GM19240 (cell line): ENCODE measurements around the gene MAGI1.
"Not testable (repeated sequence)": the region's sequence is repeated elsewhere in the genome, so short reads cannot be mapped to it uniquely, and the experiment has no call there.

Experiments used
- DNase-seq: peaks from one replicate; pipeline ENCODE4 v3.0.0; 2011; ENCODE audit warnings: low spot score; ENCODE audit not compliant: insufficient read length

MAGI1 gene

GRCh38 chr3:65877160-65877559 is 161.6 kb downstream of the MAGI1 start:
- DNase-seq, result no peak

GRCh38 chr3:65876028-65876420 is 162.7 kb downstream of the MAGI1 start:
- no peak for DNase-seq

GRCh38 chr3:65875393-65876027 is 163.2 kb downstream of the MAGI1 start:
- DNase-seq, result no peak

- DNase-seq, result no peak
These were observed 164.8 kb downstream of the MAGI1 start for GRCh38 chr3:65873869-65874268.

- no peak for DNase-seq
These were observed 165.7 kb downstream of the MAGI1 start for GRCh38 chr3:65873028-65873427.

GRCh38 chr3:65871305-65872141 is 167.2 kb downstream of the MAGI1 start:
- DNase-seq, result no peak

GRCh38 chr3:65869798-65870197 is 168.9 kb downstream of the MAGI1 start:
- DNase-seq, result no peak

GRCh38 chr3:65867463-65868210 is 171.1 kb downstream of the MAGI1 start:
- DNase-seq, result no peak

- DNase-seq, result no peak
These were observed 174.3 kb downstream of the MAGI1 start for GRCh38 chr3:65864357-65864904.

- DNase-seq, result no peak
These were observed 177.0 kb downstream of the MAGI1 start for GRCh38 chr3:65861718-65862117.

- not testable (repeated sequence) for DNase-seq
These were observed 179.1 kb downstream of the MAGI1 start for GRCh38 chr3:65859612-65860011.

- no peak for DNase-seq
These were observed 180.0 kb downstream of the MAGI1 start for GRCh38 chr3:65858749-65859148.

- DNase-seq, result no peak
These were observed 181.4 kb downstream of the MAGI1 start for GRCh38 chr3:65857327-65857726.

GRCh38 chr3:65856907-65857306 is 181.8 kb downstream of the MAGI1 start:
- DNase-seq, result no peak

GRCh38 chr3:65855370-65856100 is 183.2 kb downstream of the MAGI1 start:
- no peak for DNase-seq

GRCh38 chr3:65854606-65855304 is 184.0 kb downstream of the MAGI1 start:
- no peak for DNase-seq

GRCh38 chr3:65851827-65852226 is 186.9 kb downstream of the MAGI1 start:
- no peak for DNase-seq

GRCh38 chr3:65850261-65850660 is 188.5 kb downstream of the MAGI1 start:
- no peak for DNase-seq

- no peak for DNase-seq
These were observed 190.7 kb downstream of the MAGI1 start for GRCh38 chr3:65848024-65848423.

- no peak for DNase-seq
These were observed 191.8 kb downstream of the MAGI1 start for GRCh38 chr3:65846936-65847335.

- DNase-seq, result no peak
These were observed 194.3 kb downstream of the MAGI1 start for GRCh38 chr3:65844370-65844769.
